T-helper 9 cell (primary cell): ENCODE measurements around the gene CGN.

Experiments
- DNase-seq: peaks from one replicate; pipeline ENCODE4 v3.0.0-alpha.2; 2020
- total RNA-seq, 2 donors: gene quantifications; one replicate each; lab custom pipeline; 2026; lab: John Stamatoyannopoulos, UW

CGN gene
- total RNA-seq, result 1.2 to 2.0 reads per million in 2 donors

- peak; percentile 84 for DNase-seq
These were observed at the start of gene CGN for GRCh38 chr1:151510957-151511635. CGN (plus strand) TSS chr1:151511387; CDS start chr1:151518520, 7,133 bp downstream.

- no peak for DNase-seq
These were observed 49.5 kb upstream of the CGN start for GRCh38 chr1:151461694-151462093.

GRCh38 chr1:151465026-151465425, 46.2 kb upstream of the CGN start:
- no peak for DNase-seq

GRCh38 chr1:151472856-151473731, 38.1 kb upstream of the CGN start:
- DNase-seq, result no peak

- DNase-seq, result no peak
These were observed 36.4 kb upstream of the CGN start for GRCh38 chr1:151474745-151475144.

- DNase-seq, result no peak
These were observed 36.0 kb upstream of the CGN start for GRCh38 chr1:151475175-151475574.

GRCh38 chr1:151476083-151476482, 35.1 kb upstream of the CGN start:
- no peak for DNase-seq

- DNase-seq, result no peak
These were observed 34.1 kb upstream of the CGN start for GRCh38 chr1:151477066-151477465.

- DNase-seq, result no peak
These were observed 32.9 kb upstream of the CGN start for GRCh38 chr1:151478140-151478812.

- DNase-seq, result no peak
These were observed 32.3 kb upstream of the CGN start for GRCh38 chr1:151478923-151479322.

- no peak for DNase-seq
These were observed 31.7 kb upstream of the CGN start for GRCh38 chr1:151479462-151479861.

GRCh38 chr1:151482017-151482416, 29.2 kb upstream of the CGN start:
- no peak for DNase-seq

GRCh38 chr1:151485685-151486255, 25.4 kb upstream of the CGN start:
- DNase-seq, result no peak

- DNase-seq, result no peak
These were observed 24.6 kb upstream of the CGN start for GRCh38 chr1:151486557-151486956.

- DNase-seq, result no peak
These were observed 19.5 kb upstream of the CGN start for GRCh38 chr1:151491641-151492040.

GRCh38 chr1:151492120-151492519, 19.1 kb upstream of the CGN start:
- DNase-seq, result no peak

GRCh38 chr1:151493042-151493441, 18.1 kb upstream of the CGN start:
- no peak for DNase-seq

- no peak for DNase-seq
These were observed 16.4 kb upstream of the CGN start for GRCh38 chr1:151494741-151495281.

- DNase-seq, result no peak
These were observed 15.9 kb upstream of the CGN start for GRCh38 chr1:151495316-151495715.

- no peak for DNase-seq
These were observed 11.8 kb upstream of the CGN start for GRCh38 chr1:151499365-151499764.

GRCh38 chr1:151499930-151500329, 11.3 kb upstream of the CGN start:
- DNase-seq, result no peak

- no peak for DNase-seq
These were observed 9.7 kb upstream of the CGN start for GRCh38 chr1:151501474-151501873.
